Inflammatory macrophage treated with lipopolysaccharide for 4 hours (primary cell): ENCODE data around the gene ZNF821.
"Not testable (repeated sequence)": the region's sequence is repeated elsewhere in the genome, so short reads cannot be mapped to it uniquely, and the experiment has no call there.

Source experiments
- DNase-seq: peaks from one replicate; pipeline ENCODE4 v3.0.0-alpha.2; 2020

ZNF821 gene

GRCh38 chr16:71899171-71899570 lies 15.2 kb upstream of the ZNF821 start:
- DNase-seq = no peak

DNA sequence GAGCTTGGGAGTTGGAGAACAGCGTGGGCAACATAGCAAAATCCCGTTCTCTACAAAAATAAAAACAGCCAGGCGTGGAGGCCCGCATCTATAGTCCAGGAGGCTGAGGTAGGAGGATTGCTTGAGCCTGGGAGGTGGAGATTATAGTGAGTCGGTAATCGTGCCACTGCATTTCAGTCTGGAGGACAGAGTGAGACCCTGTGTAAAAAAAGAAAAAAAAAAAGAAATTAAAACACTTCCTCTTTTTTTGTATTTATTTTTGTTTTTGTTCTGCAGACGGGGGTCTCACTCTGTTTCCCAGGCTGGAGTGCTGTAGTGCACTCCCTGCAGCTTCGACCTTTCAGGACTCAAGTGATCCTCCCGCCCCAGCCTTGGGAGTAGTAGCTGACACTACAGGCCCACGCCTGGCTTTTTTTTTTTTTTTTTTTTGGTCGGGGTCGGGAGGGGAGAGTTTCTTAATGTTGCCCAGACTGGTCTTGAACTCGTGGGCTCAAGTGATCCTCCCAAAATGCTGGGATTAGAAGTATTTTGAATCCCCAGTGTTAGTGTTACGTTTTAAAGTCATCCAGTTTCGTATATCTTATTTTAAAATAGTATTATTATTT lies 12.9 kb upstream of the ZNF821 start:
- DNase-seq = no peak

DNA sequence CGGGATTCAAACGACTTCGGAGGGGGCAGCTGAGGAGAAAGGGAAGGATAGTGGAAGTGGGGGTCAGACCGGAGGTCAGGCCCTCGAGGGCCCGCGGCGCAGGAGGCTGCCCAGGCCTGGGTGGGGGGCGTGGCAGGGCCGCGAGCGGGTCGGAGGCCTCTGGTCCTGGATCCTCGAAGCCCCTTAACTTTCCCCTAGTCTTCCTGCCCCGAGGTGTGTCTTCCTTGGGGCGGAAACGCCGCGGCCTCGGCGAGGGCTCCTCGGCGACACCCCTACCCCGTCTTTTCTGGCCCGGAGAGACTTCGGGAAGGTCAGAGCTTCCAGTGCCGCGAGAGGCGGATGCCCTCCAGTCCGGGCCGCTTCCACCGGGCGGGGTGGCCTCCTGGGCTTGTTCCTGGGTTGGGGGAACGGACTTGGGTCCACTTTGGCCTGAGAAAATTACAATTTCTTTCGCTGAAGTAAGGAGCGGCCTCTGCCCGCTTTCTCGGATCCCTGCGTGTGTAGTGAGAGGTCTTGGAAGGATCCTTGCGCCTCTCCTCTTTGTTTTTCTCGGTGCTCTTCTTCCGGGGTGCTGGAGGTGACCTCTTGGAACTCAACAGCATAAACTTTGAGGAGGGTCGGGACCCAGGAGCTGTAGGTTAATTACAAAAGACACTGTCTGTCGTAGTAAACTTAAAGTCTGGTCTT lies 11.8 kb upstream of the ZNF821 start:
- DNase-seq = peak; percentile 40

DNA sequence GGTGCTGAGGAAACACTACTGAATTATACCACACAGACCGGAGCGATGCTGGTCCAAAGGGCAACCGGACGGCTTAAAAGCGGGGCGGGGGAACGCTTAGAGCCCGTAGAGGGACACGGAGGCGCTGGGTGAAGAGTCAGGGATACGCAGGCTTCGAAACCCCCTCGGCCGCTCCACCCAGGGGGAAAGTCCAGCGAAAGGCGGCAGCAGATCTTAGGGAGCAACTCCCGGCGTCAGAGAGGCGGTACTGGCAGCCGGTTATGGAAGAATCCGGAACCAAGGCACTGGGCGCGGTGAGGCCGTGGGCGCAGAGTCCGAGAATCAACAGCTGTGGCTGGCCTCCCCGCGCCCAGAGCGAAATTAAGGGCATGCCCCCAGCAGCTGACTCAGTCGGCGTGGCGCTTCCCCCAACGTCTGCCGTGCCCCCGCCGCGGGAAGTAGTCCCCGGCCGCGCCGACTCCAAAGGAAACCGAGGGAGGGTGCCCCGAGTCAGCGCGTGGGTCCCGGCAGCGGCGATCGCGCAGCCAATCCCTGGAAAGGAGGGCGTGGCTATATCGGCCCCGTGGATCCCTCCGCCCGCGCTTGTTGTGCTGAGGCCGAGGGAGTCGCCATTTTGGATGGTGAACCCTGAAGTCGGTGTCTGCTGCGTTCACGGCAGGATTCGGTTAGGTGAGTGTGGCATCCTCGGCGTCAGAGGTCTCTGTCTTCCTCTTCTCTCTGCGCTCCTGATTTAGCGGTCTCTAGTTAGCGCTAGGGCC lies 11.1 kb upstream of the ZNF821 start, which contains the start of gene IST1:
Gene IST1 (plus strand): TSS at position 611 of the 758 bp plus-strand sequence. CDS start 20,110 bp downstream, outside the sequence.
- DNase-seq = peak; percentile 99

DNA sequence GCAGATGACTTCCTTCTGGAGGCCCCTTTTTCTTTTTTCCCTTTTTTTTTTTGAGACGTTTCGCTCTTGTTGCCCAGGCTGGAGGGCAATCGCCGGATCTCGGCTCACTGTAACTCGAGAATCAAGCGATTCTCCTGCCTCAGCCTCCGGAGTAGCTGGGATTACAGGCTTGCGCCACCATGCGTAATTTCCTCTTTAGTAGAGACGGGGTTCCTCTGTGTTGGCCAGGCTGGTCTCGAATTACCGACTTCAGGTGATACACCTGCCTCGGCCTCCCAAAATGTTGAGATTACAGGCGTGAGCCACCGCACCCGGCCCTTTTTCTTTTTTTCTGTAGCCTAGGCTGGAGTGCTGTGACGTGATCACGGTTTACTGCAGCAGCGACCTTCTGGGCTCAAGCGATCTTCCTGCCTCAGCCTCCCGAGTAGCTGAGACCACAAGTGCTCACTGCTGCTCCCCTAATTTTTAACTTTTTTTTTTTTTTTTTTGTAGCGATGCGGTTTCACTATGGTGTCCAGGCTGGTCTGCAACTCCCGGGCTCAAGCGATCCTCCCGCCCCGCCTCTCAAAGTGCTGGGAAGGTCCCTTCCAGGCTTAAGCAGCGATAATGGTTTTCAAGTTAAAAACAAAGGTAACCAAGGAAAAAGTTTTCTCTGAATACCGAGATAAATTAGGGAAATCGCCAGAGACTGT lies 10.4 kb upstream of the ZNF821 start:
- DNase-seq = peak; percentile 76

DNA sequence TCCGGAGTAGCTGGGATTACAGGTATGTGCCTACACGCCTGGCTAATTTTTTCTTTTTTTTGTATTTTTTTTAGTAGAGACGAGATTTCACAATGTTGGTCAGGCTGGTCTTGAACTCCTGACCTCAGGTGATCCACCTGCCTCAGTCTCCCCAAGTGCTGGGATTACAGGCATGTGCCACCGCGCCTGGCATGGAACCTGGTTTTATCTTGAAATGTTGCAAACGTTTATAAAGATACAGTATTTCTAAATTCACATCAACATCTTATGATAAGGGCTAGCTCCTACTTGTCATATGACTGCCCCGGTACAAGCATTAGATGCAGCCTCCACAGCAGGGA lies 9.9 kb upstream of the ZNF821 start:
- no peak for DNase-seq

- no peak for DNase-seq
These were observed 5.2 kb upstream of the ZNF821 start for GRCh38 chr16:71889147-71889546.

DNA sequence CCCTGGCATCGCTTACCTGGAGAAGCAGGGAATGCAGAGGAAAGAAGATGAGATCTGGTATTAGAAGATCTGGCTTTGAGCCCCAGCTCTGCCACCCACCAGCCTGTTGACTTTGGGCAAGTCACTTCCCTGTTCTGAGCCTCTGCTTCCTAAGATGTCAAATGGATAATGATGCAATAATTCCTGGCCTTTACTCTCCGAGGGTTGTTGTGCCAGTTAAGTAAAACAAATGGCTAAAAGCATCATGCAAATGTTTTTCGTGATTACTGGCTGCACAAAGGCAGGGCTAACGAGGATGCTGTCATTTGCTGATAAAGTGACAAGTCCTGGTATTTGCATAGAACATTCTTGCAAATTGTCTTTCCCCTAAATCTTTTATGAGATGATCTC lies 1.3 kb upstream of the ZNF821 start:
- DNase-seq = peak; percentile 86

DNA sequence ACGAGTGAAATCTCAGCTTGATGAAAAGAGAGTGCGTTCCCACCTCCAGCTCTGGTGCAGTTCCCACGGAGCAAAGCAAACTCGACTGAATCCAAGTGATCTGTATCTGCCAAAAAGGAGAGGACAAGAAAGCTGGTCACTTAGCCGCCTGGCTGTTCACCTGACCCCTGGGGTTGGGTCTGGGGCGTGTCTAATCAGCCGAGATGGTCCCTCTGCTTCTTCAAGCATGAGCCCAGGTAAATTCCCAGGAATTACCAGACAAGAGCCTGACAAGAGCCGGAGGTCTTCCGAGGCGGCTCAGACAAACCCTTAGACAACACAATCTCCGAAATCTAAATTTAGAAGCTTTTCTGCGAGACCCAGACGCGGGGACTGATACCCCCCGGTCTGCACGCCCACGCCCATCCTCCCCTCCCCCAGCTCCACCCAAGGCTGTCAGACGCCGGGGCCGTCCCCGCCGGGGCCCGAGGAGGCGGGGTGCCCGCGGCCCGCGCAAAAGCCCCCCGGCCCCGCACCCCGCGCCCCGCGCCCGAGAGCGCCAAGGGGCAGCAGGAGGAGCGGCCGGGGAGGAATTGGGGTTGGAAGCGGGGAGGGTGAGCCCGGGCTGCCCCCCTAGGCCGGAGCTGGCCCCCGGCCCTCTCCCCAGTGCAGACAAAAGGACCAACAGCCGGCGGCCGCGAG lies 674 bp downstream of the ZNF821 start:
- DNase-seq = no peak

- DNase-seq = peak; percentile 72
These were observed 1.3 kb downstream of the ZNF821 start for GRCh38 chr16:71882505-71883167.

DNA sequence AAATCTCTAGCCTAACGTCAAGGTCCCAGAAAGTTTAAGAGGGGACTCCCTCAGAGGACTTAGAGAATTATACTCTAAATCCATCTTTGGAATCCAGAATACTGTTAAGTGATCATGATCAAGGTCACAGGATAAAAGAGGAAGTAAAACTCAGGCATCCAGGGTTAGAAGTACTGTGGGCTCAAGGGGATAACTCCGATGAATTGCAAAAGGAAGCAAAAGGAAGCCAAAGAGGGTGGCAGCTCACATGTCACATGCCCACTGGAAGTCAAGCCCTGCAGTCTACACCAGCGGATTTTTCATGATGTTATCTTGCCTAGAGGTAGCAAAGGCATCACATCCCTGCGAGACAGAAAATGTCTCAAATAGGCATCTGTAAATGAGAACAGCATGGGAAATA lies 3.8 kb downstream of the ZNF821 start:
- DNase-seq = peak; percentile 75

GRCh38 chr16:71878911-71879310 lies 5.1 kb downstream of the ZNF821 start:
- no peak for DNase-seq

GRCh38 chr16:71873199-71873598 lies 10.8 kb downstream of the ZNF821 start:
- DNase-seq = no peak

DNA sequence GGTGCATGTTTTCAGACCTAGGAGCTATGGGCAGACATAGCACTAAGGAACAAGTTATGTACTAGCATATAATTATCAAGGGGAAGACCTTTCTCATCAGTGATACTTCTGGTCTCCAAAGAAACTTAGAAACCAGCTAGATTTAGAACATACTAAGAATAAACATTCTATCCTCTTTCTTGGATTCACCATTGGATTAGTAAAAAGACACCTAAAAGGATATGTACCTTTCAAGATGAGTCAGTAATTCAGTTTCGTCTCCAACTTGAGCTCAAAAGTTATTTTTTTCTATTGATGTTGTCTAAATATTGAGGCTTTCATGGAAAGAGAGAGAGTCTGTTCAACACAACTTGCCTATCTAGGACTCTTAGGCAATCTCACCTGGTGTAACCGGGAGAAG lies 13.2 kb downstream of the ZNF821 start:
- no peak for DNase-seq

DNA sequence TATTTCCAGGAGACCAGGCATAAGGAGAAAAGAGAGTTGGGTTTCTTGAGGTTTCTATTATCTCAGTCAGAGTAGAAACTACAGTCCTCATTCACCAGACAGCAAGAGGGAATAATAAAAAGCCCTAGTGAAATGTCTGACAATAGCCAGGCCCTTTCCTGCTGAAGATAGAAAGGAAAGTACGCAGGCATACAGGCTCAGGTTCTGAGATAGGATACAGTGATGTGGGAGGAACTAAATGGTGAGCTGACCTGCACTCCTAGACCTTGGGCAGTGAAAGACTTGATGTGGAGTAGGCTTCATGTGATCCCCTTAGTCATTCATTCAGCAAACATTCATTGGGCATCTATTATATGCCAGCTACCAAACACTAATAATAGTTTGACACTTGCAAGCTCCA lies 14.9 kb downstream of the ZNF821 start:
- no peak for DNase-seq

- DNase-seq = no peak
These were observed 16.0 kb downstream of the ZNF821 start for GRCh38 chr16:71867939-71868338.

DNA sequence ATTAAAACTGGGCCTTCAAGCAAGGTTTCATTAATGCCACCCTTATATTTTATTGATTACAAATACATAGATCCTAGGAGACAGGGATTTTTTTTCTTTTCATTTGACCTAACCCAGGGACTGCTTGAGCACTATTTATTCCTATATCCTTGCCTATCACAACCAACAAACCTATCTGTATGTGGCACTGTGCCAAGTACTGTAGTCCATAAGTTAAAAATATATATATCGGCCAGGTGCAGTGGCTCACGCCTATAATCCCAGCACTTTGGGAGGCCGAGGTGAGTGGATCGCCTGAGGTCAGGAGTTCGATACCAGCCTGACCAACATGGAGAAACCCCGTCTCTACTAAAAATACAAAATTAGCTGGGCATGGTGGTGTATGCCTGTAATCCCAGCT lies 16.8 kb downstream of the ZNF821 start:
- not testable (repeated sequence) for DNase-seq

- DNase-seq = no peak
These were observed 18.7 kb downstream of the ZNF821 start for GRCh38 chr16:71865173-71865863.

GRCh38 chr16:71863995-71864394 lies 20.0 kb downstream of the ZNF821 start:
- DNase-seq = no peak

GRCh38 chr16:71859762-71860521 lies 24.0 kb downstream of the ZNF821 start:
- no peak for DNase-seq
